Gastroesophageal sphincter (tissue), 4 donors: Measurements from ENCODE around the gene GPAT3. TPM values are rescaled to one million over a fixed set of nuclear protein-coding genes. Genes with fewer than 3 reads are reported as not detected.
"Not testable (repeated sequence)": the region's sequence is repeated elsewhere in the genome, so short reads cannot be mapped to it uniquely, and the experiment has no call there.

ENCODE experiments used
- ATAC-seq: fragments of 150-250 bp; one replicate; pipeline ENCODE4 v1.9.1; 2016; ENCODE audit warnings: mild to moderate bottlenecking, moderate library complexity
- H3K27ac ChIP-seq, 4 donors: fragments of 200-600 bp; sonication (generic) in 3 of 4; 1 replicate in 3 of 4; 2 replicates in 1 of 4; pipeline ENCODE4 v1.5.1; 2016 to 2019
- H3K27me3 ChIP-seq: fragments of 200-600 bp; sonication (generic); one replicate; pipeline ENCODE4 v1.5.1; 2019
- H3K36me3 ChIP-seq, 2 donors: fragments of 200-600 bp; sonication (generic); one replicate each; pipeline ENCODE4 v1.5.1; 2019; ENCODE audit warnings: control low read depth in 1 of 2
- H3K4me1 ChIP-seq, 3 donors: fragments of 200-600 bp; sonication (generic); 1 replicate in 2 of 3; 2 replicates in 1 of 3; pipeline ENCODE4 v1.5.1; 2016 to 2019; ENCODE audit warnings: control low read depth in 2 of 3
- H3K4me3 ChIP-seq, 2 donors: fragments of 200-600 bp; sonication (generic); one replicate each; pipeline ENCODE4 v1.5.1; 2019; ENCODE audit warnings: mild to moderate bottlenecking in 1 of 2, moderate library complexity in 1 of 2
- H3K9me3 ChIP-seq, 3 donors: fragments of 200-600 bp; sonication (generic); one replicate each; pipeline ENCODE4 v1.5.1; 2017 to 2019; ENCODE audit warnings: control low read depth in 2 of 3
- EP300 ChIP-seq: sonication (generic); formaldehyde crosslinking; IDR thresholded peaks from one replicate; pipeline ENCODE4 v1.6.1; 2017; ENCODE audit warnings: antibody characterized with exemption, mild to moderate bottlenecking
- POLR2A ChIP-seq, 2 donors: fragments of 450-650 bp; IDR thresholded peaks; one replicate each; pipeline ENCODE4 v1.6.1; 2017; ENCODE audit warnings: antibody characterized with exemption in 2 of 2, mild to moderate bottlenecking in 2 of 2, moderate library complexity in 1 of 2
- POLR2AphosphoS5 ChIP-seq: sonication (generic); formaldehyde crosslinking; IDR thresholded peaks from one replicate; pipeline ENCODE4 v1.6.1; 2017; ENCODE audit warnings: antibody characterized with exemption
- WGBS, 2 donors: methylation state at CpG; one replicate each; pipeline ENCODE4 v1.1.5; 2018; ENCODE audit warnings: low coverage in 1 of 2; 5-methylcytosine and 5-hydroxymethylcytosine counted together
- total RNA-seq, 4 donors: library from RNA; depleted of rRNA; stranded (reverse); fragments of >200 nt; gene quantifications; one replicate each; pipeline ENCODE4 v1.1.0, GENCODE V29; 2016
- TF ChIP-seq, protein P1 (sequence below), 4 experiments: fragments of 200-600 bp in 2 of 4; fragments of 450-650 bp in 2 of 4; sonication (generic) in 1 of 4; IDR thresholded peaks; one replicate each; pipeline ENCODE4 v1.5.1; 2017 to 2019; ENCODE audit warnings: antibody characterized with exemption in 4 of 4, mild to moderate bottlenecking in 2 of 4, moderate library complexity in 2 of 4

Gene GPAT3
- 1 to 10 TPM; 1.7 to 6.6 (median 4.9) TPM for total RNA-seq

DNA sequence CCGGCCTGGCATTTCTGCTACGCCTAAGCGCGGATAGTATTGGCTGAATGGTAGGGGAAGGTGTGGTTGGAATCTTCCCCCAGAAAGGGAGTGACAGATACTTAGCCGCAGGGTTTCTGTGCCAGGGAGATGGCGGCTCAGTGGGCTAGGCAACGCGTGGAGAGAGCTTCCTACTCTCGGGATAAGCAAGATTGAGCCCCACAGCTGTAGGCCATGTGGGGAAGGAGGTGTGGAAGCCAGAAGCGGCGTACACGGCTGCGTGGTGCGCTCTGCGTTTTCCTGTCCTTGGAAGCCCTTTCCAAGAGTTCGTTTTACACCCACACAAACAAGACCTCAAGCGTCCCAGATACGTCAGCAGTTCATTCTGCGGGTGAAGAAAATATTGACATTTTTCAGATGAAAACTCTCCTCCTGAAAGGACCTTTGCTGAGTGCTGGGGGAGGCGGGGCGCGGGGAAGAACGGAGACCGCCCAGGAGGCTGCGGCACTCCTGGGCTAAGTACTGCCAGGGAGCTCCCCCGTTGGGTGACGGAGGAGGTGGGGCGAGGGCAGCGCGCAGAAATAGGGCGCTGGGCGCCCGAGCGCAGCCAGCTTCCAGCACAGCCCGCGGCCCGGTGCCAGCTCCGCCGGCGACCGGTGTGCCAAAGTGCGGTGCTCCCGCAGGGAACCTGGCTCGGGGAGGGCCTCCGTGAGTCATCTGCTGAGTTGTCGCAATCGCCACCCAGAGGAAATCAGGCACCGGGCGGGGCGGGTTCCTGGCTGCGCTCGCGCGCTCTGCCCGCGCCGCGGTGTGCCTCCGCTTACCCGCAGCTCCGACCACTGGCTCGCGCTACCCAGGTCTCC, at the start of gene GPAT3:
GPAT3 (plus strand) TSS at position 589 of the 842 bp plus-strand sequence. CDS start 515 bp downstream, outside the sequence.
- H3K4me3 ChIP-seq: peak within 1 kb of the TSS; percentile 59 to 80
- H3K36me3 ChIP-seq: no peaks in the 10 kb centered on the region
- 2 to 10% methylated on average over 2 to 23 of the region's 63 CpGs for WGBS, 2 donors
- H3K4me1 ChIP-seq: peaks cover 0 to 26% (median 2%) of the 10 kb centered on the region in 3 donors
- peaks cover 5% of the 10 kb centered on the region for H3K27me3 ChIP-seq
- ATAC-seq: peak; percentile 95
- peak within 1 kb of the TSS; percentile 0 to 87 (median 80) for H3K27ac ChIP-seq
- TF ChIP-seq, protein P1, sequence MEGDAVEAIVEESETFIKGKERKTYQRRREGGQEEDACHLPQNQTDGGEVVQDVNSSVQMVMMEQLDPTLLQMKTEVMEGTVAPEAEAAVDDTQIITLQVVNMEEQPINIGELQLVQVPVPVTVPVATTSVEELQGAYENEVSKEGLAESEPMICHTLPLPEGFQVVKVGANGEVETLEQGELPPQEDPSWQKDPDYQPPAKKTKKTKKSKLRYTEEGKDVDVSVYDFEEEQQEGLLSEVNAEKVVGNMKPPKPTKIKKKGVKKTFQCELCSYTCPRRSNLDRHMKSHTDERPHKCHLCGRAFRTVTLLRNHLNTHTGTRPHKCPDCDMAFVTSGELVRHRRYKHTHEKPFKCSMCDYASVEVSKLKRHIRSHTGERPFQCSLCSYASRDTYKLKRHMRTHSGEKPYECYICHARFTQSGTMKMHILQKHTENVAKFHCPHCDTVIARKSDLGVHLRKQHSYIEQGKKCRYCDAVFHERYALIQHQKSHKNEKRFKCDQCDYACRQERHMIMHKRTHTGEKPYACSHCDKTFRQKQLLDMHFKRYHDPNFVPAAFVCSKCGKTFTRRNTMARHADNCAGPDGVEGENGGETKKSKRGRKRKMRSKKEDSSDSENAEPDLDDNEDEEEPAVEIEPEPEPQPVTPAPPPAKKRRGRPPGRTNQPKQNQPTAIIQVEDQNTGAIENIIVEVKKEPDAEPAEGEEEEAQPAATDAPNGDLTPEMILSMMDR (IDR thresholded peaks at IDR 0.05): no peak
- peak; percentile 35 to 51 for TF ChIP-seq POLR2A (IDR thresholded peaks at IDR 0.05)
- TF ChIP-seq EP300: no peak
- peak; percentile 72 for TF ChIP-seq POLR2AphosphoS5
- H3K9me3 ChIP-seq: no peaks in the 10 kb centered on the region

DNA sequence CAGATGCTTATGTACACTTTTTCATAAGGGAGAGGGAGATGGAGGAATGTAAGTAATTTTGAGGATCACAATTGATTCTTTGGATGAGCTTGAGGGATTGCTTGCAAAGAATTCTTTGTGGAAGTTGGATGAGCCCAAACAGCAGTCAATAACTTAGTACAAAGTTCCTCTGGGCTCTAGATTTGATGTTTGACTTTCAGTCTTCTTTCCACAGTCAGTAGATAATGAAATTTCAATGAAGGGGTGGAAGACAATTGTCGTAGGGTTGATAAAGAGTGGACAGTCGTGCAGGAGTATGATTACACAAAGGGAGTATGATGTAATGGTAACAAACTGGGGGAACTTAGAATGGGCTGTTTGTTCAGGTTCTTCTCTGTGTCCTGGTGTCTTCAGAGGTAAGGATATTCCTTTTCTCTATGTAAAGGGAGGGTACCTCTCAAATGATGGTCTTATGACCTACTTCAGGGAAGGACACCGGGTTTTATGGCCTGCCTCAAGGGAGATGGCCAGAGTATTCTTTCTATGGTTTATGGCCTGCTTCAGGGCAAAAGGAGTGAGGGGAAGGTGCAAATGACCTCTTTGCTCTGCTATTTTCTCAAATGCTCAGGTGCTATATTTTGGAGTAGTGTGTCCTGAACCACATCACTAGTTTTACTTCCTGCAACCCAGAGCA, 49.3 kb upstream of the GPAT3 start:
- WGBS, 2 donors: 90 to 92% methylated on average over 2 to 3 of the region's 3 CpGs
- Histone ChIP-seq H3K9me3 (no peaks in the 10 kb centered on the region), H3K4me3 (no peak overlapping the region), H3K27ac (peak overlapping the region in 2 of 4 donors; percentile 91), H3K36me3 (no peaks in the 10 kb centered on the region), H3K4me1 (peaks cover 0 to 23% (median 7%) of the 10 kb centered on the region in 3 donors), H3K27me3 (no peaks in the 10 kb centered on the region)
- TF ChIP-seq EP300 (no peak), POLR2AphosphoS5 (no peak), POLR2A (IDR thresholded peaks at IDR 0.05) (no peak)
- TF ChIP-seq, protein P1 (IDR thresholded peaks at IDR 0.05): no peak
- ATAC-seq: no peak

DNA sequence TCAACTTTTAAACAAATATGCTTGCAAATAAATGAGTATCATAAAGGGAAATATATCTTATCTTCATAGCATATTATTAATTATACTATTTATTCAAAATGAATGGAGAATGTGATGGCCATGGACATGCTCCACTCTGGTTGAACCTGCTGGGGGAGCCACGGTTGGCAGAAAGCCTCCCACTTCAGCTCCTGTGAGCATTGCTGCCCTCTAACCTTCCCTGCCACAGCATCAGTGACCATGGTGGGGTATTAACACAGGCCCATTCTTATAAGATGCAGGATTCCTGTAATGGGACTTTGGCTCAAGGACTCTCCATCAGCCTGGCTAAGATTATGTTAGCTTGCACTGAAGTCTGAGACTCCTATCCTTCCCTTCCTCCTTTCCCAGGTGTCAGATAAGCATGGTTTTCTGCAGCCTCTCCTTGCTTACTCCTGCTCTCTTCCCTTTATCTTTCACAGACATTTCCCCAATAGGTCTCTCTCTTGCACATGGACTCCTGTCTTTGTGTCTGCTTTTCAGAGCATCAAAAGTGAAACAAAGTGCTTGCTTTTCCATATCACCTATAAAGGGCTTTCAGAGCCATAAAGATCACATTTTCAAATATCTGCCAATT, 46.1 kb upstream of the GPAT3 start:
- Histone ChIP-seq H3K4me1 (peaks cover 0 to 10% (median 0%) of the 10 kb centered on the region in 3 donors), H3K4me3 (no peak overlapping the region), H3K9me3 (no peaks in the 10 kb centered on the region), H3K27ac (no peak overlapping the region), H3K27me3 (no peaks in the 10 kb centered on the region), H3K36me3 (no peaks in the 10 kb centered on the region)
- TF ChIP-seq EP300 (no peak), POLR2A (IDR thresholded peaks at IDR 0.05) (no peak), POLR2AphosphoS5 (no peak)
- TF ChIP-seq, protein P1 (IDR thresholded peaks at IDR 0.05): no peak
- 22 to 50% methylated on average over 1 of the region's 1 CpG for WGBS, 2 donors
- no peak for ATAC-seq

DNA sequence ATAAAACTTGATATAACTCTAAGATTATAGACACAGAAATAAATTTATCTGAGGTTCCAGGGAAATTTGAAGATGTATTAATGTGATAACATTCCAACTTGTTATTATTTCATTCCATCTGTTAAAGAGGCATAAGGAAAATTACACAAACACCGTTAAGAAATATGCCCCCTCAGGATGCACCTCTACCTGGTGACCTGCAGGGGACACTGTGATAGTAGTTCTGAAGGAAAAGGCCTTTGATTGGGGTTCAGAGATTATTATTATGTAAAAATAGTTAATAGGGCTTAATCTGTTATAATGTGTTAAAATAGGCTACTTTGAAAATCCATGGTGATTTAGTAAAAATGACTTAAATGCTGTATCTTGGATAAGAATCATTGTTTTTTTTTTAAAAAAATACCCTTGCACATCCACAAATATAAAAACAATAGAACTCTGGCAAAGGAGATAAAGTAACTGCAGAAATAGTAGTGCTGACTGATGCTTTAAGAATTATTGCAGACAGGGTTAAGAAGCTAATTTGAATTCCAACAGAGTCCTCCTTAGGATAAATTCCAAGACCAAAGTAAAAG, 44.9 kb upstream of the GPAT3 start:
- no peak for ATAC-seq
- Histone ChIP-seq H3K4me3 (no peak overlapping the region), H3K27ac (no peak overlapping the region)

DNA sequence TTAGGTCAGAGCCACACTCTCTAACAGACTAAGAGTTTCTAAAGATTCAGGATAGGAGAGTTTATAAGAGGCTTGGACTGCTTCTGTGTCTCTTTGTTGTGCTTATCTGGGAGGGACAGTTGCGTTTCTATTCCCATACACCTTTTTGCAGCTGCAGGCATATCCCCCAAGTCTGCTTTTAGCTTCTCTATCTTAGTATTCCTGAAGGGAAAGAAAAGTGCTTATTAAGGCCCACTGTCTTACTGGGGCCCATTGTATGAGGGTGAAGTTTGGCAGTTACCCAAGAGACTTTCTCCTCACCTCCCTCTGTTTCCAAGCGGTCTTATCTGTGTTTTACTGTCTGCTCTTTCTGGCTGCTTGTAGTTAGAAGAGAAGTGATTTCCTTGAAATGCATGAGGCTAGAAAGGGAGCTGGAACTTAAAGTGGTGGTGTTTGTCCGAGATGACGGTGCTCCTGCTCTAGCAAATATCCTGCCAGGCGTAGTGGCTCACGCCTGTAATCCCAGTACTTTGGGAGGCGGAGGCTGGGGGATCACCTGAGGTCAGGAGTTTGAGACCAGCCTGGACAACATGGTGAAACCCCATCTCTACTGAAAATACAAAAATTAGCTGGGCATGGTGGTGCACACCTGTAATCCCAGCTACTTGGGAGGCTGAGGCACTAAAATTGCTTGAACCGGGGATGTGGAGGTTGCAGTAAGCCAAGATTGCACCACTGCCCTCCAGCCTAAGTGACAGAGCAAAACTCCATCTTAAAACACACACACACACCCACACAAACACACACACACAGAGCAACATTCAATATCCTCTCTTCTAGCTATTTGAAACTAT, 39.6 kb upstream of the GPAT3 start:
- ATAC-seq: not testable (repeated sequence)

More for the DNA sequence above, 44.9 kb upstream of the GPAT3 start:
- WGBS, 2 donors: 5 to 6% methylated on average over 1 of the region's 1 CpG
- Histone ChIP-seq H3K36me3 (no peaks in the 10 kb centered on the region), H3K4me1 (peaks cover 0 to 2% (median 0%) of the 10 kb centered on the region in 3 donors), H3K9me3 (no peaks in the 10 kb centered on the region), H3K27me3 (no peaks in the 10 kb centered on the region)
- TF ChIP-seq EP300: no peak
- TF ChIP-seq, protein P1 (IDR thresholded peaks at IDR 0.05): peak; percentile 34 to 59 (median 50)
- no peak for TF ChIP-seq POLR2A (IDR thresholded peaks at IDR 0.05)

More for the DNA sequence above, 39.6 kb upstream of the GPAT3 start:
- H3K27me3 ChIP-seq, H3K27ac ChIP-seq, H3K9me3 ChIP-seq, H3K4me3 ChIP-seq, H3K36me3 ChIP-seq, H3K4me1 ChIP-seq: not testable (repeated sequence)
- 77 to 100% methylated on average over 1 to 5 of the region's 8 CpGs for WGBS, 2 donors
